HG03175 (cell line): ENCODE measurements around the gene WIPF1.

Experiments
- ATAC-seq: cut with Tn5 transposase; IDR thresholded peaks from one replicate; pipeline ENCODE4 v1.9.1; 2021; ENCODE audit warnings: mild to moderate bottlenecking, moderate library complexity; ENCODE audit not compliant: unreplicated experiment

The WIPF1 gene

GRCh38 chr2:174623106-174623637, 25.6 kb upstream of the WIPF1 start:
- ATAC-seq, result peak; percentile 27

GRCh38 chr2:174621323-174621722, 23.7 kb upstream of the WIPF1 start:
- no peak for ATAC-seq

- ATAC-seq, result no peak
These were observed 20.6 kb upstream of the WIPF1 start for GRCh38 chr2:174618179-174618578.

- no peak for ATAC-seq
These were observed 20.1 kb upstream of the WIPF1 start for GRCh38 chr2:174617718-174618117.

- no peak for ATAC-seq
These were observed 19.5 kb upstream of the WIPF1 start for GRCh38 chr2:174617120-174617519.

GRCh38 chr2:174615871-174616436, 18.4 kb upstream of the WIPF1 start:
- no peak for ATAC-seq

GRCh38 chr2:174614261-174614660, 16.7 kb upstream of the WIPF1 start:
- no peak for ATAC-seq

GRCh38 chr2:174613531-174613930, 15.9 kb upstream of the WIPF1 start:
- ATAC-seq, result no peak

GRCh38 chr2:174612970-174613369, 15.4 kb upstream of the WIPF1 start:
- ATAC-seq, result no peak

- no peak for ATAC-seq
These were observed 14.2 kb upstream of the WIPF1 start for GRCh38 chr2:174611854-174612253.

GRCh38 chr2:174611006-174611405, 13.4 kb upstream of the WIPF1 start:
- peak; percentile 1 for ATAC-seq

GRCh38 chr2:174610243-174610995, 12.8 kb upstream of the WIPF1 start:
- ATAC-seq, result peak; percentile 29

- ATAC-seq, result no peak
These were observed 11.7 kb upstream of the WIPF1 start for GRCh38 chr2:174609261-174609660.

- peak; percentile 38 for ATAC-seq
These were observed 11.2 kb upstream of the WIPF1 start for GRCh38 chr2:174608866-174609214.

GRCh38 chr2:174607989-174608865, 10.6 kb upstream of the WIPF1 start:
- ATAC-seq, result peak; percentile 69

GRCh38 chr2:174607584-174607983, 10.0 kb upstream of the WIPF1 start:
- ATAC-seq, result no peak

GRCh38 chr2:174606336-174606735, 8.7 kb upstream of the WIPF1 start:
- ATAC-seq, result peak; percentile 43

- no peak for ATAC-seq
These were observed 8.1 kb upstream of the WIPF1 start for GRCh38 chr2:174605687-174606086.

- ATAC-seq, result no peak
These were observed 5.7 kb upstream of the WIPF1 start for GRCh38 chr2:174603280-174603679.

- ATAC-seq, result no peak
These were observed 5.1 kb upstream of the WIPF1 start for GRCh38 chr2:174602745-174603144.

GRCh38 chr2:174600349-174600748, 2.7 kb upstream of the WIPF1 start:
- no peak for ATAC-seq
